Ishikawa (cell line): ENCODE results near the gene NTM.

Experiments used
- MAX ChIP-seq: IDR thresholded peaks from 2 replicates; pipeline ENCODE4 v1.6.1; 2012
- TF ChIP-seq, protein P1 (sequence below): IDR thresholded peaks from 2 replicates; pipeline ENCODE4 v1.6.1; 2012; ENCODE audit warnings: low read depth, mild to moderate bottlenecking

DNA sequence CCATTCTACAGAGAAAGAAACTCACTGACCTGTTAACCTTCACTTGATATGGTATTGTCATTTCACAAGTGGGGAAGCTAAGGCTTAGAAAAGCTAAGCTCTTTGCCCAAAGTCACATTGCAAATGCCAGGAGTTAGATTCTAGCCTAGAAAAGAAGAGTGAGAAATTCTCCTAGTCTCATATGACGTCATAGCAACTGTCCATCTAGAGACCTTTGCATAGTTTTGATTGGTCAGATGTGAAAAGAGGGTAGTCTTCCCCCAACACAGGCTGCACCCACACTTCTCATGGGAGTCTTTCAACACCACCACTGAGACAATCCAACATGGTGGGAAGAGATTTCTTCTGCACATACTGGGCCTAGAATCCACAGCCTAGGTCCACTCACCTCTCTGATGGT lies 197.9 kb downstream of the NTM start:
- TF ChIP-seq MAX = no peak
- TF ChIP-seq, protein P1, sequence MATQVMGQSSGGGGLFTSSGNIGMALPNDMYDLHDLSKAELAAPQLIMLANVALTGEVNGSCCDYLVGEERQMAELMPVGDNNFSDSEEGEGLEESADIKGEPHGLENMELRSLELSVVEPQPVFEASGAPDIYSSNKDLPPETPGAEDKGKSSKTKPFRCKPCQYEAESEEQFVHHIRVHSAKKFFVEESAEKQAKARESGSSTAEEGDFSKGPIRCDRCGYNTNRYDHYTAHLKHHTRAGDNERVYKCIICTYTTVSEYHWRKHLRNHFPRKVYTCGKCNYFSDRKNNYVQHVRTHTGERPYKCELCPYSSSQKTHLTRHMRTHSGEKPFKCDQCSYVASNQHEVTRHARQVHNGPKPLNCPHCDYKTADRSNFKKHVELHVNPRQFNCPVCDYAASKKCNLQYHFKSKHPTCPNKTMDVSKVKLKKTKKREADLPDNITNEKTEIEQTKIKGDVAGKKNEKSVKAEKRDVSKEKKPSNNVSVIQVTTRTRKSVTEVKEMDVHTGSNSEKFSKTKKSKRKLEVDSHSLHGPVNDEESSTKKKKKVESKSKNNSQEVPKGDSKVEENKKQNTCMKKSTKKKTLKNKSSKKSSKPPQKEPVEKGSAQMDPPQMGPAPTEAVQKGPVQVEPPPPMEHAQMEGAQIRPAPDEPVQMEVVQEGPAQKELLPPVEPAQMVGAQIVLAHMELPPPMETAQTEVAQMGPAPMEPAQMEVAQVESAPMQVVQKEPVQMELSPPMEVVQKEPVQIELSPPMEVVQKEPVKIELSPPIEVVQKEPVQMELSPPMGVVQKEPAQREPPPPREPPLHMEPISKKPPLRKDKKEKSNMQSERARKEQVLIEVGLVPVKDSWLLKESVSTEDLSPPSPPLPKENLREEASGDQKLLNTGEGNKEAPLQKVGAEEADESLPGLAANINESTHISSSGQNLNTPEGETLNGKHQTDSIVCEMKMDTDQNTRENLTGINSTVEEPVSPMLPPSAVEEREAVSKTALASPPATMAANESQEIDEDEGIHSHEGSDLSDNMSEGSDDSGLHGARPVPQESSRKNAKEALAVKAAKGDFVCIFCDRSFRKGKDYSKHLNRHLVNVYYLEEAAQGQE = no peak
